ENCODE data around the gene CYFIP2. TPM values are rescaled to one million over a fixed set of nuclear protein-coding genes. Genes with fewer than 3 reads are reported as not detected.
A peak's percentile ranks its signal among the peaks of the same experiment; 100 is the strongest.

The CYFIP2 gene
- total RNA-seq, 1 experiment from 2014 or later, result 74.7 TPM

GRCh38 chr5:157366741-157367674 is 101.1 kb downstream of the CYFIP2 start:
- no peaks in the 10 kb centered on the region for H3K9me3 ChIP-seq (ENCODE audit: control insufficient read depth, low read depth, low read length)
- peak; percentile 73 for TF ChIP-seq CTCF (conservative IDR thresholded peaks at IDR 0.05)
- no peak overlapping the region for H3K4ac ChIP-seq (ENCODE audit: low read depth, low read length)
- H3K27ac Mint-ChIP-seq, result no peak overlapping the region
- H4K91ac ChIP-seq (ENCODE audit: insufficient read length, low read depth, low read length), result no peak overlapping the region
- no peaks in the 10 kb centered on the region for H3K79me1 ChIP-seq (ENCODE audit: insufficient read depth, low read depth, low read length, poor library complexity, severe bottlenecking)
- H2BK12ac ChIP-seq (ENCODE audit: insufficient read length, low read depth, low read length), result no peak overlapping the region
- WGBS (ENCODE audit: extremely low coverage, insufficient read length, low lambda C conversion rate), result no CpG with 5 or more reads among the region's 7 CpGs
- H2AK5ac ChIP-seq (ENCODE audit: insufficient read length, low read length), result no peak overlapping the region
- peak; percentile 39 for DNase-seq
- H3K4me1 Mint-ChIP-seq, result peaks cover 9 to 15% of the 10 kb centered on the region in 2 experiments
- H3K4me1 ChIP-seq (ENCODE audit: insufficient read depth, low read length), result no peaks in the 10 kb centered on the region; the same call in 1 of the 2 replicates
- H3K4me2 ChIP-seq (ENCODE audit: insufficient read depth, insufficient read length, low read length), result no peak overlapping the region
- H3K14ac ChIP-seq (ENCODE audit: insufficient read depth, low read length), result no peak overlapping the region
- H4K5ac ChIP-seq (ENCODE audit: insufficient read length, low read depth, low read length), result no peak overlapping the region
- H4K20me1 ChIP-seq (ENCODE audit: control insufficient read depth, insufficient read depth, insufficient read length), result no peaks in the 10 kb centered on the region
- H3K27me3 Mint-ChIP-seq (ENCODE audit: low read depth), result no peaks in the 10 kb centered on the region; the same call in 1 of the 2 replicates
- H3T11ph ChIP-seq (ENCODE audit: low read length), result no peak overlapping the region
- H3K27me3 ChIP-seq (ENCODE audit: insufficient read depth, low read length), result no peaks in the 10 kb centered on the region
- no peak overlapping the region for H2BK5ac ChIP-seq (ENCODE audit: insufficient read length, low read length)
- no peak overlapping the region for H3K4me3 Mint-ChIP-seq
- H3K56ac ChIP-seq (ENCODE audit: insufficient read length, low read depth, low read length), result no peak overlapping the region
- H3K18ac ChIP-seq (ENCODE audit: insufficient read length, low read depth, low read length), result no peak overlapping the region
- no peak overlapping the region for H3K27ac ChIP-seq (ENCODE audit: insufficient read length, low read depth, low read length)
- H3K23me2 ChIP-seq (ENCODE audit: insufficient read length, low read depth, low read length, poor library complexity, severe bottlenecking), result no peaks in the 10 kb centered on the region
- H3K9ac ChIP-seq (ENCODE audit: extremely low read depth, insufficient read length, low read length), result no peak overlapping the region
- H3K9me3 Mint-ChIP-seq, result no peaks in the 10 kb centered on the region
- no peaks in the 10 kb centered on the region for H3K79me2 ChIP-seq (ENCODE audit: insufficient read depth, low read length)
- no peak overlapping the region for H3K23ac ChIP-seq (ENCODE audit: insufficient read length, low read depth, low read length)
- peaks cover 2 to 29% (median 6%) of the 10 kb centered on the region in 3 experiments; a peak in 4 of 7 replicates for H3K36me3 Mint-ChIP-seq (ENCODE audit: insufficient read depth in 1 of 3, low read depth in 3 of 3)
- H2AFZ ChIP-seq (ENCODE audit: low read length), result no peak overlapping the region
- no peak overlapping the region for H4K8ac ChIP-seq (replicated peaks; ENCODE audit: insufficient read length, low read depth, low read length)
- no peak overlapping the region for H2BK120ac ChIP-seq (ENCODE audit: low read depth, low read length, poor library complexity, severe bottlenecking)
- no peak overlapping the region for H2BK20ac ChIP-seq (ENCODE audit: low read depth, low read length, poor library complexity, severe bottlenecking)
- H2BK15ac ChIP-seq (ENCODE audit: low read depth, low read length), result no peak overlapping the region
